IMR-90 (cell line): ENCODE data around the gene PSME4. TPM values are rescaled to one million over a fixed set of nuclear protein-coding genes. Genes with fewer than 3 reads are reported as not detected.

Experiments
- ATAC-seq: fragments of 200-7000 bp; cut with Tn5 transposase; 2 replicates; pipeline ENCODE4 v1.9.1; 2020; ENCODE audit warnings: low read depth, mild to moderate bottlenecking, moderate library complexity
- BruUV-seq: library from RNA; stranded (reverse); fragments of 400-500 nt; replicated peaks from 2 replicates; lab custom pipeline; 2021; lab: Mats Ljungman, UMichigan
- CTCF ChIA-PET: fragments of 300-600 bp; formaldehyde crosslinking; extraction: SDS; loops from one replicate; lab custom pipeline; 2021; ENCODE audit warnings: antibody characterized with exemption; lab: Yijun Ruan, JAX
- POLR2A ChIA-PET: fragments of 300-600 bp; sonication (Branson Sonifier 250); formaldehyde crosslinking; loops from one replicate; lab custom pipeline; 2022; ENCODE audit warnings: antibody characterized with exemption; ENCODE audit not compliant: unreplicated experiment; lab: Charles Lee
- DNase-seq: peaks from one replicate; pipeline ENCODE4 v3.0.0; 2013
- H2AFZ ChIP-seq: replicated peaks from 2 replicates; pipeline ENCODE3; 2013; ENCODE audit warnings: low read length, mild to moderate bottlenecking; ENCODE audit not compliant: poor library complexity
- H2AK5ac ChIP-seq: 2 replicates; pipeline ENCODE4 v1.6.1; 2013; ENCODE audit warnings: low read depth, low read length, inconsistent platforms
- H2AK9ac ChIP-seq: replicated peaks from 2 replicates; pipeline ENCODE3; 2013; ENCODE audit warnings: mild to moderate bottlenecking, low read depth, low read length, moderate library complexity; ENCODE audit not compliant: poor library complexity
- H2BK120ac ChIP-seq: 2 replicates; pipeline ENCODE4 v1.6.1; 2013; ENCODE audit warnings: low read depth, low read length, inconsistent platforms
- H2BK15ac ChIP-seq: 3 replicates; pipeline ENCODE4 v1.6.1; 2013; ENCODE audit warnings: low read depth, low read length, inconsistent platforms
- H2BK20ac ChIP-seq: 2 replicates; pipeline ENCODE4 v1.6.1; 2013; ENCODE audit warnings: low read depth, mild to moderate bottlenecking, inconsistent platforms, low read length, moderate library complexity
- H2BK5ac ChIP-seq: 2 replicates; pipeline ENCODE4 v1.6.1; 2013; ENCODE audit warnings: mild to moderate bottlenecking, low read depth, low read length, inconsistent platforms; ENCODE audit not compliant: poor library complexity, severe bottlenecking
- H3K14ac ChIP-seq: replicated peaks from 2 replicates; pipeline ENCODE4 v1.6.1; 2013; ENCODE audit warnings: low read depth, low read length, inconsistent platforms
- H3K18ac ChIP-seq: 2 replicates; pipeline ENCODE4 v1.6.1; 2013; ENCODE audit warnings: low read depth, low read length, control low read depth
- H3K23ac ChIP-seq: 2 replicates; pipeline ENCODE4 v1.6.1; 2013; ENCODE audit warnings: low read depth, low read length, inconsistent platforms
- H3K27ac ChIP-seq: 2 replicates; pipeline ENCODE4 v1.5.1; 2013; ENCODE audit warnings: mild to moderate bottlenecking, control low read depth, low read length; ENCODE audit not compliant: insufficient read depth
- H3K27me3 ChIP-seq: 2 replicates; pipeline ENCODE4 v1.6.1; 2013; ENCODE audit warnings: low read length; ENCODE audit not compliant: control insufficient read depth, insufficient read depth
- H3K36me3 ChIP-seq: 2 replicates; pipeline ENCODE4 v1.6.1; 2013; ENCODE audit warnings: low read length, mixed read lengths; ENCODE audit not compliant: control insufficient read depth, insufficient read depth
- H3K4ac ChIP-seq: 2 replicates; pipeline ENCODE4 v1.6.1; 2013; ENCODE audit warnings: low read depth, low read length, inconsistent platforms
- H3K4me1 ChIP-seq: 2 replicates; pipeline ENCODE4 v1.6.1; 2013; ENCODE audit warnings: low read length, mixed read lengths; ENCODE audit not compliant: control insufficient read depth, insufficient read depth
- H3K4me2 ChIP-seq: 2 replicates; pipeline ENCODE4 v1.6.1; 2013; ENCODE audit warnings: low read depth, mild to moderate bottlenecking, control low read depth, low read length, moderate library complexity
- H3K4me3 ChIP-seq: 2 replicates; pipeline ENCODE4 v1.5.1; 2013; ENCODE audit warnings: low read depth, mild to moderate bottlenecking, control low read depth, low read length, moderate library complexity; ENCODE audit not compliant: insufficient read depth
- H3K56ac ChIP-seq: 2 replicates; pipeline ENCODE4 v1.6.1; 2013; ENCODE audit warnings: low read length, inconsistent platforms; ENCODE audit not compliant: insufficient read depth; ENCODE audit errors: extremely low read depth
- H3K79me1 ChIP-seq, 2 experiments: 2 replicates each; pipeline ENCODE4 v1.6.1; 2013; ENCODE audit warnings: low read length in 2 of 2, inconsistent platforms in 1 of 2, low read depth in 1 of 2
- H3K9ac ChIP-seq: 2 replicates; pipeline ENCODE4 v1.6.1; 2013; ENCODE audit warnings: low read depth, low read length, control low read depth
- H3K9me1 ChIP-seq: 2 replicates; pipeline ENCODE4 v1.6.1; 2013; ENCODE audit warnings: low read length, inconsistent platforms; ENCODE audit not compliant: insufficient read depth
- H3K9me3 ChIP-seq: 2 replicates; pipeline ENCODE4 v1.6.1; 2013; ENCODE audit warnings: low read length; ENCODE audit not compliant: control insufficient read depth, insufficient read depth
- H4K20me1 ChIP-seq: 2 replicates; pipeline ENCODE4 v1.6.1; 2013; ENCODE audit warnings: low read length, inconsistent platforms; ENCODE audit not compliant: insufficient read depth
- H4K5ac ChIP-seq: 2 replicates; pipeline ENCODE4 v1.6.1; 2013; ENCODE audit warnings: mild to moderate bottlenecking, low read depth, low read length, control low read depth
- H4K8ac ChIP-seq, 2 experiments: 2 replicates each; pipeline ENCODE4 v1.6.1; 2013; ENCODE audit warnings: low read depth in 2 of 2, low read length in 2 of 2, control low read depth in 1 of 2, inconsistent platforms in 1 of 2
- H4K91ac ChIP-seq: 2 replicates; pipeline ENCODE4 v1.6.1; 2013; ENCODE audit warnings: low read depth, low read length, inconsistent platforms; ENCODE audit not compliant: insufficient read depth
- CEBPB ChIP-seq: IDR thresholded peaks from 2 replicates; pipeline ENCODE4 v1.6.1; 2012; ENCODE audit warnings: low read depth, low read length, improper control_type of control experiment
- CHD1 ChIP-seq: IDR thresholded peaks from 2 replicates; pipeline ENCODE4 v1.6.1; 2012; ENCODE audit warnings: low read depth, low read length, improper control_type of control experiment
- NFE2L2 ChIP-seq: fragments of 150-350 bp; IDR thresholded peaks from 2 replicates; pipeline ENCODE4 v1.6.1; 2016; ENCODE audit warnings: low read depth, mild to moderate bottlenecking, low read length
- RCOR1 ChIP-seq: IDR thresholded peaks from 2 replicates; pipeline ENCODE4 v1.6.1; 2012; ENCODE audit warnings: mild to moderate bottlenecking, low read length, improper control_type of control experiment; ENCODE audit not compliant: insufficient replicate concordance
- RFX5 ChIP-seq: IDR thresholded peaks from 2 replicates; pipeline ENCODE4 v1.8.0; 2012; ENCODE audit warnings: low read depth, mild to moderate bottlenecking, low read length, moderate library complexity
- WGBS, 2 experiments: methylation state at CpG; one replicate each; pipeline versions ENCODE4 v1.1.5 to v1.1.7; 2013; ENCODE audit warnings: missing lambda C conversion rate in 2 of 2; ENCODE audit not compliant: insufficient read length in 1 of 2; ENCODE audit errors: extremely low coverage in 2 of 2; 5-methylcytosine and 5-hydroxymethylcytosine counted together
- dilution Hi-C: fragments of 300-500 bp; cut with HindIII; formaldehyde crosslinking; loops from one replicate; pipeline ENCODE4 v1.14.3; 2018; ENCODE audit warnings: low sequenced_read_pairs; ENCODE audit not compliant: unreplicated experiment
- in situ Hi-C: fragments of 300-500 bp; cut with MboI; formaldehyde crosslinking; loops from 3 replicates; pipeline ENCODE4 v1.14.3; 2019; ENCODE audit warnings: low sequenced_read_pairs, inconsistent platforms, mixed read lengths
- intact Hi-C: fragments of 100-400 bp; cut with micrococcal nuclease; formaldehyde crosslinking; loops from 2 replicates; pipeline ENCODE4 v1.10.0; 2022
- polyA plus RNA-seq, 3 experiments: library from polyadenylated mRNA; depleted of rRNA; stranded (reverse); fragments of >200 nt; gene quantifications; 2 replicates each; pipeline ENCODE4 v1.2.3, GENCODE V29; 2012; ENCODE audit warnings: low replicate concordance in 1 of 3
- total RNA-seq: library from RNA; depleted of rRNA; stranded (reverse); fragments of >200 nt; gene quantifications from 2 replicates; pipeline ENCODE4 v1.2.3, GENCODE V29; 2012

PSME4 gene
- total and polyA plus RNA-seq, 2 of the 4 experiments (the other 2 are of a cell fraction) = 28.2 to 61.3 TPM

- POLR2A ChIA-PET = no interaction called here
- Histone ChIP-seq H4K8ac (no peak overlapping the region), H3K4me3 (no peak overlapping the region), H2BK5ac (no peak overlapping the region), H3K23ac (no peak overlapping the region), H3K14ac (no peak overlapping the region), H3K27me3 (no peaks in the 10 kb centered on the region), H3K27ac (no peak overlapping the region), H3K9ac (no peak overlapping the region), H3K79me1 (no peaks in the 10 kb centered on the region; a peak in 1 of 4 replicates), H3K9me1 (peaks cover 5% of the 10 kb centered on the region; the same call in 1 of the 2 replicates), H2AK9ac (no peak overlapping the region), H3K56ac (no peak overlapping the region), H4K5ac (no peak overlapping the region), H3K36me3 (no peaks in the 10 kb centered on the region), H3K9me3 (no peaks in the 10 kb centered on the region), H3K4me2 (no peak overlapping the region), H4K91ac (no peak overlapping the region), H3K4ac (no peak overlapping the region), H3K18ac (no peak overlapping the region), H2AFZ (no peak overlapping the region), H2AK5ac (no peak overlapping the region), H2BK15ac (no peak overlapping the region), H3K4me1 (no peaks in the 10 kb centered on the region), H4K20me1 (no peaks in the 10 kb centered on the region), H2BK20ac (no peak overlapping the region), H2BK120ac (no peak overlapping the region)
- intact Hi-C loops (no loop called here), dilution Hi-C loops (no loop called here), in situ Hi-C loops (no loop called here)
- DNase-seq (no peak), ATAC-seq (no peak)
- CTCF ChIA-PET = no interaction called here
- TF ChIP-seq RFX5 (no peak), NFE2L2 (no peak), CEBPB (no peak), RCOR1 (no peak), CHD1 (no peak)
- BruUV-seq = no TSS peak
- WGBS, 2 experiments = no CpG with 5 or more reads among the region's 8 CpGs
Measured at GRCh38 chr2:53994818-53995808, 24.3 kb upstream of the PSME4 start.
